HG02938 (cell line): ENCODE measurements around the gene UTS2B.

Experiments
- ATAC-seq: cut with Tn5 transposase; IDR thresholded peaks from one replicate; pipeline ENCODE4 v1.9.1; 2021; ENCODE audit warnings: mild to moderate bottlenecking, moderate library complexity; ENCODE audit not compliant: unreplicated experiment

UTS2B gene

DNA sequence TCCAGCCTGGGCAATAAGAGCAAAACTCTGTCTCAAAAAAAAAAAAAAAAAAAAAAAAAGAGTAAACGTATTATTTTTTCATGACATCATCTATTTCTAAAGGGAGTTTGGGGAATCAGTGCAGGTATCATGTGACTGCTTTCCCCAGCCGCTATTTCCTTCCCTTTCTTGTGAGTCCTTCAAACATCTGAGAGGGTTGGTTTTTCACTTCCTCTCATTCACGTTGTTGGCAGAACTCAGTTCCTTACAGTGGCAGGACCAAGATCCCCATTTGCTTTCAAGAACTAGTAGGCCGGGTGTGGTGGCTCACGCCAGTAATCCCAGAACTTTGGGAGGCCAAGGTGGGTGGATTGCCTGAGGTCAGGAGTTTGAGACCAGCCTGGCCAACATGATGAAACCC lies 84.3 kb downstream of the UTS2B start:
- peak; percentile 65 for ATAC-seq

DNA sequence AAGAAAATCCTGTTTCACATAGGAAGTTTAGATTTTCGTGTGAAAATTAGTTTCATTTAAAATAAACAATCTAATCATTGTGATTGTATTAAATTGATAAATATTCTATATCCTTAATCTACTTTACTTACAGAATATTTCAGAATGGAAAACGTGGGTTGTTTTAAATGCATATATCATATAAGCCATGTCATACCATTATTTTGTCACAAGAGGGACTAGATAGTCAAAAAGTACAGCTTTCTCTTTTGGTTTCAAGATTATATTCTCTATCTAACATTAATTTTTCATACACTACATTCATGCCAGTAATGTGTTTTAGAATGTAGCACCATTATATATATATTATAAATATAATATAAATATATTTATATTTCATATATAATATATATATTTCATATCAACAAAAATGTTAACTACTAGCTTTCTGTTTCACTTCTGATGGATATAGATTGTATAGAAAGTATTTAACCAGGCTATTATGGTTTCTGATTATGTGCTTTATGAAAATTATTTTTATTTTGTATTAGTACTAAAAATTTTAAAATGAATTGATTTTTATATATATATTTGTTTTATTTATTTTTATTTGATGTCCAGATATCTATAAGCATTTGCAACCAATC lies 86.0 kb downstream of the UTS2B start:
- ATAC-seq, result peak; percentile 55

DNA sequence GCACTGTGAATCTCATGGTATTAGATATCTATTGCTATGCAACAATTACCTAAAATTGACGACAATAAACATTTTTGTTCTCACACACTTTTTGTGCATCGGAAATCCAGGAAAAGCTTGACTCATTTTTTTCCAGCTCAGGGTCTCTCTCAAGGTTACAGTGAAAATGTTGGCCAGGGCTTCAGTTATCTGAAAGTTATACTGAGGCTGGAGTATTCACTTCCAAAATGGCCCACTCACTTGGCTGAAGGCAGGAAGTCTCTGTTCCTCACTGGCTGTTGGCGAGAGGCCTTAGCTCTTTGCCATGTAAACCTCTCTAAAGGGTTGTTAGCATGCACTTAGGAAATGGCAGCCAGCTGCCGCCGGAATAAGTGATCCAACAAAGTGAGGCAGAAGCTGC lies 89.8 kb downstream of the UTS2B start:
- no peak for ATAC-seq

DNA sequence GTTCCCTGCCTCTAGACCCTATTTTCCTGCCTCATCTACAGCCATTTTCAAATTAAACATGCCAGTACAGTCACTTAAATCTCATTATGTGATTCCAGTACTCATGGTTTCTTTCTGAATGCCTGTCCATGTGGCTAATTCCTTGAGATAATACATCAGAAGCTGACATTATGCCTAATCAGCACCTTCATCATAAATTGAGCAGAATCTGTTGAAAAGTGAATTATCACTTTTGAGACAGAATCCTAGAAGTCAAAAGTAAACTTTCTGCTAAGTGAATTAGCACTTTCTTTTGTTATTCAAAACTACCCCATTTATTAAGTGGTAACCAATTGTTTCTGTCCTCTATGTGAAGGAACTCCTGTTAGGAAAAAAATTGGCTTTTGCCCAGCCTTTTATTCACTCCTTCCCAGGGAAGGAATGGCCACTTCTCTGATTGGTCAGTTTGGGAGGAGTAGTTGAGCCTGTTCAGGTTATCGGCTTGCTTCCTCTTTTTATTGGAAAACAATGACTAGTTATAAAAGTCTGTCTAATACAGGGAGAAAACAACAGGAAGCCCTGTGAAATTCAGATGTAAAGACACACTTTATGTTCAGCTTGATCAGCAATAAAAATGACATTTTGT lies 90.8 kb downstream of the UTS2B start:
- no peak for ATAC-seq

GRCh38 chr3:191238321-191238817 lies 92.0 kb downstream of the UTS2B start:
- no peak for ATAC-seq

DNA sequence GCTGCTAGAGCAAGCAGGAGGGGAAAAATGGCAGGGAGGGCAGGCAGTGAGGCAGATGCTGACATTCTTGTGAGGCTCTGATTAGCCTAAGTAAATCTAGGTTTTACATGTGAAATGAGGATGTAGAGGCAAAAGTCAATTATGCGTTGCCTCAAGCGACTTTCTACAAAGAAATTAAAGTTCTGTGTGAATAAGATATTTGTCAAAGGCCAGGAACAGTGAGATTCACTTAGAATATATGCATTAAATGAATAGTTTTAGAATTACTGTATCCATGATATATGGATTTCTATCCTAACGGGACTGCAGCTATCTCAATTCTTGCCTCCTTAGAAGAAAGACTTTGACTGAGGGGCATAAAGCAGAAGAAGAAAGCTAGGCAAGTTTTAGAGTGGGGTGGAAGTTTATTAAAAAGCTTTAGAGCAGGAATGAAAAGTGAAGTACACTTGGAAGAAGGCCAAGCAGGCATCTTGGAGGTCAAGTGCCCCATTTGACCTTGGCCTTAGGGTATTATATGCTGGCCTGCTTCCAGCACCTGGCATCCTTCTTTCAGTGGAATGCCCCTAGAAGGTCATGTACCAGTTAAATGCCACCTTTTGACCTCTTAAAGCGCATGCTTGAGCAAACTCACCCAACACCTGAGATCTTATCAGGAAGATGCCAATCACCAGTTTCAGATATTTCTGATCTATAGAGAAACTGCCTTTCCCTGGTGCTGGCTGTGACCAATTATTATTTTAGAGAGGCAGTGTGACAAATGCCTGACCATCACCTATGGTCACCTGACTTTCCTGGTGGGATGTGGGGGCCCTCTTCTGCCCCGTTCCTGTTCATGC lies 93.1 kb downstream of the UTS2B start:
- ATAC-seq, result no peak

DNA sequence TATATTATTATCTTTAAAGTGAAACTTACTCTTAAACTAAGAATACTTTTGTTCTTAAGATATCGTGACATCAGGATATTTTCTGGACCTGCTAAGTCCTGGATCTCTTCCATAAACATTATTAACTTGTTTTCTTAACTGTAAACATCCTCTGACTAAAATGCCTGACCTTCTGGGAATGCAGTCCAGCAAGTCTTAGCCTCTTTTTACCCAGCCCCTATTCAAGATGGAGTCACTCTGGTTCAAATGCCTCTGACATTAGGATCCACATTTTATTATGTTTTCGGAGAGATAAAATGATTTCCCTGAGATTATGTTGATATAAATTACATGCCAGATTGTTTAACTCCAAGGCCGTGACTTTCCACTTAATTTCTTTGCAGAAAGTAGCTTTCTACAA lies 93.7 kb downstream of the UTS2B start:
- no peak for ATAC-seq

DNA sequence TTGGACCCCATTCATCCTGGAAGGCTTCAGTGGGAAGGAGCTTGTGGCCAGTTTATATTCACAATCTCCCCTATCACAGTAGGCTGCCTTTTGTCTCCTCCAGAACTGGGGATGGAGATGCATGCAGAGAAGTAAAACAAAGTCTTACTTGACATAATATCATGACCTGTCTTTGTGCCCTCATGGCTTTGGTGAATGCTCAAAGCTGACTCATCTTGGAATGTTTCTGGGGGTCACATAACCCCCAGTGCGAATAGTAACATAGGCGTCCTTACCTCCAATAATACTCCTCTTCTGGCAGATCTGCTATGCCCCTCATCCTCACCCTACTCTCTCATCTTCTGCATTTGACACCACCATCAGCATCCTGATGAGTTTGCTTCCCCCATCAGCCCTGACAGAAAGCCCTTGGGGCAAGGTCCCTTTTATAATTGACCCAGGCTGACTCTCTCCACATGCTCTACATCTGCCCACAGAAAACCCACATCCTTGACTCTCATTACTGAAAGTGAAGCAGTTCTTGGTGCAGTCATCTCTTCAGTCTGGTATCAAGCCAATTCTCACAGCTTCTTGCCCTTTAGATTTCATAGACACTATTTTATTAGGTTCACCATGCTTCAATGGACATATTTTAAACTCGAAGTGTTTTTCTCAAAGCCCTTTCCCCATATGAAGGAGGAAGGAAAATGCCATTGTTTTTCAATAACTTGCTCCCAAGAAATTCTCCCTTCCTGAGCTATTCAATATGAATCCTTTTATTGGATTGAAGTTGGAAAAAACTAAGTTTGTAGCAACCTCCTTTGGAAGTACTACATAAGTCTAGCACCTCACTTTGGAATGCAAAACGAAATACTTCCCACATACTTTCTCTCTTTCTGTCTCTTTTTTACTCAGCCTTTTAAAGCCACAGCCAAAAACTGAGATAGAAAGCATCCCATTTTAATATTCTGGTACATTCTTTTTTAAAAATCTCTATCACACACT lies 94.7 kb downstream of the UTS2B start:
- ATAC-seq, result peak; percentile 100

DNA sequence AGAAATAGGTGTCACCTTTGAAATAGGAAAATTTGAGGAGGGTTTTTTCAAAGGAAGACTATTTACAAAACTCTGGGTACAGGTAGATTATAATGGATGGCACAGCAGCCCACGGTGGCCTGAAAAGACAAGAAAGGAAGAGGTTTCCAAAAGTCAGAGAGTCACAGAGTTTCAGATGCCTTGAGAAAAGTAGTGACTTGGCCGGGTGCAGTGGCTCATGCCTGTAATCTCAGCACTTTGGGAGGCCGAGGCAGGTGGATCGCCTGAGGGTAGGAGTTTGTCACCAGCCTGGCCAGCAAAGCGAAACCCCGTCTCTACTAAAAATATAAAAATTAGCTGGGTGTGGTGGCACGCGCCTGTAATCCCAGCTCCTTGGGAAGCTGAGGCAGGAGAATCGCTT lies 96.1 kb downstream of the UTS2B start:
- ATAC-seq, result no peak

- ATAC-seq, result no peak
Measured at GRCh38 chr3:191227541-191227940, 102.8 kb downstream of the UTS2B start.

DNA sequence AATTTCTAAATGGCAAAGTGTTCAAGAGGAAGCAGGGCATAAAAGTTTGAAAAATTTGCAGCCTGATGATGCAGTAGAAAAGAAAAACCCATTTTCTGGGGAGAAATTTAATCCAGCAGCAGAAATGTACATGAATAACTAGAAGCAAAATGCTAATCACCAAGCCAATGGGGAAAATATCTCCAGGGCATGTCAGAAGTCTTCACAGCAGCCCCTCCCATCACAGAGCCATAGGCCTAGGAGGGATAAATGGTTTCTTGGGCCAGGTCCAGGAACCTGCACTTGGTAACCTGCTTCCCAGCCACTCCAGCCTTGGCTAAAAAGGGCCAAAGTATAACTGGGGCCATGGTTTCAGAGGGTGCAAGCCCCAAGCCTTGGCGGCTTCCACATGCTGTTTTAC lies 108.7 kb downstream of the UTS2B start:
- ATAC-seq, result no peak

DNA sequence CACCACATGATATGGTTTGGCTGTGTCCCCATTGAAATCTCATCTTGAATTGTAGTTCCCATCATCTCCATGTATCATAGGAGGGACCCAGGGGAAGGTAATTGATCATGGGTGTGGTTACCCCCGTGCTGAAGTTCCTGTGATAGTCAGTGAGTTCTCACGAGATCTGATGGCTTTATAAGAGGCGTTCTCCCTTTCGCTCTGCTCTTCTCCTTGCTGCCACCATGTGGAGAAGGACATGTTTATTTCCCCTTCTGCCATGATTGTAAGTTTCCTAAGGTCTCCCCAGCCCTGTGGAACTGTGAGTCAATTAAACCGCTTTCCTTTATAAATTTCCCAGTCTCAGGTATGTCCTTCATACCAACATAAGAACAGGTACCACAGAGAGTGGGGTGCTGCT lies 109.4 kb downstream of the UTS2B start:
- ATAC-seq, result no peak

GRCh38 chr3:191217301-191217700 lies 113.0 kb downstream of the UTS2B start:
- ATAC-seq, result no peak
